ENCODE results near the gene NCKIPSD.
A peak's percentile ranks its signal among the peaks of the same experiment; 100 is the strongest.
"Not testable (repeated sequence)": the region's sequence is repeated elsewhere in the genome, so short reads cannot be mapped to it uniquely, and the experiment has no call there.

NCKIPSD gene

GRCh38 chr3:48685603-48686511 lies at the start of gene NCKIPSD:
NCKIPSD (minus strand) TSS chr3:48685915; CDS start chr3:48685807, 108 bp downstream.
- H3K4me1 ChIP-seq (ENCODE audit: insufficient read depth, low read length) = peaks cover 8% of the 10 kb centered on the region
- peak within 1 kb of the TSS; percentile 81 for H3K9ac ChIP-seq (ENCODE audit: low read depth, low read length)
- peaks cover 16% of the 10 kb centered on the region for H3K36me3 ChIP-seq (ENCODE audit: insufficient read depth, low read length)
- H3K9me3 ChIP-seq (ENCODE audit: control insufficient read depth, insufficient read depth, low read length) = no peaks in the 10 kb centered on the region

GRCh38 chr3:48735075-48735767 lies 49.5 kb upstream of the NCKIPSD start:
- not testable (repeated sequence) for H3K9me3 ChIP-seq (ENCODE audit: control insufficient read depth, insufficient read depth, low read length); H3K9ac ChIP-seq (ENCODE audit: low read depth, low read length); H3K4me1 ChIP-seq (ENCODE audit: insufficient read depth, low read length); H3K36me3 ChIP-seq (ENCODE audit: insufficient read depth, low read length)

DNA sequence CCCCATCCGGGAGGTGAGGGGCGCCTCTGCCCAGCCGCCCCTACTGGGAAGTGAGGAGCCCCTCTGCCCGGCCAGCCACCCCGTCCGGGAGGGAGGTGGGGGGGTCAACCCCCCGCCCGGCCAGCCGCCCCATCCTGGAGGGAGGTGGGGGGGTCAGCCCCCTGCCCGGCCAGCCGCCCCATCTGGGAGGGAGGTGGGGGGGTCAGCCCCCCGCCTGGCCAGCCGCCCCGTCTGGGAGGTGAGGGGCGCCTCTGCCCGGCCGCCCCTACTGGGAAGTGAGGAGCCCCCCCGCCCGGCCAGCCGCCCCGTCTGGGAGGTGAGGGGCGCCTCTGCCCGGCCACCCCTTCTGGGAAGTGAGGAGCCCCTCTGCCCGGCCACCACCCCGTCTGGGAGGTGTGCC lies 48.8 kb upstream of the NCKIPSD start:
- not testable (repeated sequence) for H3K36me3 ChIP-seq (ENCODE audit: insufficient read depth, low read length); H3K9me3 ChIP-seq (ENCODE audit: control insufficient read depth, insufficient read depth, low read length)

DNA sequence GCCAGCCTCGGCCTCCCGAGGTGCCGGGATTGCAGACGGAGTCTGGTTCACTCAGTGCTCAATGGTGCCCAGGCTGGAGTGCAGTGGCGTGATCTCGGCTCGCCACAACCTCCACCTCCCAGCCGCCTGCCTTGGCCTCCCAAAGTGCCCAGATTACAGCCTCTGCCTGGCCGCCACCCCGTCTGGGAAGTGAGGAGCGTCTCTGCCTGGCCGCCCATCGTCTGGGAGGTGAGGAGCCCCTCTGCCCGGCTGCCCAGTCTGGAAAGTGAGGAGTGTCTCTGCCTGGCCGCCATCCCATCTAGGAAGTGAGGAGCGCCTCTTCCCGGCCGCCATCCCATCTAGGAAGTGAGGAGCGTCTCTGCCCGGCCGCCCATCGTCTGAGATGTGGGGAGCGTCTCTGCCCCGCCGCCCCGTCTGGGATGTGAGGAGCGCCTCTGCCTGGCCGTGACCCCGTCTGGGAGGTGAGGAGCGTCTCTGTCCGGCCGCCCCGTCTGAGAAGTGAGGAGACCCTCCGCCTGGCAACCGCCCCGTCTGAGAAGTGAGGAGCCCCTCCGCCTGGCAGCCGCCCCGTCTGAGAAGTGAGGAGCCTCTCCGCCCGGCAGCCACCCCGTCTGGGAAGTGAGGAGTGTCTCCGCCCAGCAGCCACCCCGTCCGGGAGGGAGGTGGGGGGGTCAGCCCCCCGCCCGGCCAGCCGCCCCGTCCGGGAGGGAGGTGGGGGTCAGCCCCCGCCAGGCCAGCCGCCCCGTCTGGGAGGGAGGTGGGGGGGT lies 48.2 kb upstream of the NCKIPSD start:
- not testable (repeated sequence) for H3K9ac ChIP-seq (ENCODE audit: low read depth, low read length); H3K4me1 ChIP-seq (ENCODE audit: insufficient read depth, low read length); H3K9me3 ChIP-seq (ENCODE audit: control insufficient read depth, insufficient read depth, low read length); H3K36me3 ChIP-seq (ENCODE audit: insufficient read depth, low read length)

More for the DNA sequence above, 48.8 kb upstream of the NCKIPSD start:
- not testable (repeated sequence) for H3K9ac ChIP-seq (ENCODE audit: low read depth, low read length); H3K4me1 ChIP-seq (ENCODE audit: insufficient read depth, low read length)

DNA sequence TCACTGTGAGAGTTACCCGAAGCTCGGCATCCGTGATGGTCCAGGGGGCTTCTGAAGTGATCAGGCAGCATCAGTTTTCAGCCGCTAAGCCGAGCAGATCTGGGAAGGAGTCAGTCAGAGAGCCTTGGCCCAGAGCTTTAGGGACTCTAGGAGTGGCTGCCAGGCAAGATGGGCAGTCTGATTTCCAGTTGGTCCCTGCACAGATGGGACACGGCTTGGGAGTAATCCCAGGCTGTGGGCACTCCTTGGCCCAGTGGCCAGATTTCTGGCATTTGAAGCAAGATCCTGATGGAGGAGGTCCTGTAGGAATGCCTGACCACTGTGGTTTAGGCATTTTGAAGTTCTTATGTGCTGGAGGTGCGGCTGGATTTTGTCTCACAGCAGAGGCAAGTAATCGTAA lies 41.8 kb upstream of the NCKIPSD start:
- Histone ChIP-seq H3K9me3 (ENCODE audit: control insufficient read depth, insufficient read depth, low read length) (no peaks in the 10 kb centered on the region), H3K36me3 (ENCODE audit: insufficient read depth, low read length) (no peaks in the 10 kb centered on the region), H3K4me1 (ENCODE audit: insufficient read depth, low read length) (no peaks in the 10 kb centered on the region)

DNA sequence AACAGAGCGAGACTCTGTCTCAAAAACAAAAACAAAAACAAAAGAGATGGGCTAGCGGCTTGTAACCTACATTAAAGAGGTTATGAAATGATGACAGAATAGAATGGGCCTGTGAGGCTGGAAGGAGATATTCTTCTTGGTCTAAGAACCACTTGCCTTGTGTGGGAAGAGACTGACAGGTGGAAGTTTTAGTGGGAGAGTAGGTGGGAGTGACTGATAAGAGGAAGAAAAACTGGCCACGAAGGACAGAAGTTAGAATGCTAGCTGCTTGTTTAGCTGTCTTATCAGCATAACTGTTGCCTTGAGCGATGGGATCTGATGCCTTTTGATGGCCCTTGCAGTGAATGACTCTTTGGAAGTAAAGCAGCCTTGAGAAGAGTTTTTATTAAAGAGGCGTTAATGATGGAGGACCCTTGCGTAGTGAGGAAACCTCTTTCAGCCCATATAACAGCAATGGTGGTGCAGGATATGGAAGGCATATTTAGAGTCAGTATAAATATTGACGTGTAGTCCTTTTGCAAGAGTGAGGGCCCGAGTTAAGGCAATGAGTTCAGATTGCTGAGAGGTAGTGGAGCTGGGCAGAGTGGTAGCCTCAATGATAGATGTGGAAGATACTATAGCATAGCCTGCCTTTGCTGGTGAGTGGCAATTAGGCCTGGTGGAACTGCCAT lies 39.6 kb upstream of the NCKIPSD start:
- not testable (repeated sequence) for H3K36me3 ChIP-seq (ENCODE audit: insufficient read depth, low read length); H3K9ac ChIP-seq (ENCODE audit: low read depth, low read length); H3K4me1 ChIP-seq (ENCODE audit: insufficient read depth, low read length); H3K9me3 ChIP-seq (ENCODE audit: control insufficient read depth, insufficient read depth, low read length)

More for the DNA sequence above, 41.8 kb upstream of the NCKIPSD start:
- H3K9ac ChIP-seq (ENCODE audit: low read depth, low read length) = no peak overlapping the region

- Histone ChIP-seq H3K9ac (ENCODE audit: low read depth, low read length) (no peak overlapping the region), H3K36me3 (ENCODE audit: insufficient read depth, low read length) (no peaks in the 10 kb centered on the region), H3K4me1 (ENCODE audit: insufficient read depth, low read length) (no peaks in the 10 kb centered on the region), H3K9me3 (ENCODE audit: control insufficient read depth, insufficient read depth, low read length) (no peaks in the 10 kb centered on the region)
These were observed 38.0 kb upstream of the NCKIPSD start for GRCh38 chr3:48723725-48724124.

GRCh38 chr3:48723293-48723692 lies 37.6 kb upstream of the NCKIPSD start:
- not testable (repeated sequence) for H3K4me1 ChIP-seq (ENCODE audit: insufficient read depth, low read length); H3K9ac ChIP-seq (ENCODE audit: low read depth, low read length); H3K9me3 ChIP-seq (ENCODE audit: control insufficient read depth, insufficient read depth, low read length); H3K36me3 ChIP-seq (ENCODE audit: insufficient read depth, low read length)

DNA sequence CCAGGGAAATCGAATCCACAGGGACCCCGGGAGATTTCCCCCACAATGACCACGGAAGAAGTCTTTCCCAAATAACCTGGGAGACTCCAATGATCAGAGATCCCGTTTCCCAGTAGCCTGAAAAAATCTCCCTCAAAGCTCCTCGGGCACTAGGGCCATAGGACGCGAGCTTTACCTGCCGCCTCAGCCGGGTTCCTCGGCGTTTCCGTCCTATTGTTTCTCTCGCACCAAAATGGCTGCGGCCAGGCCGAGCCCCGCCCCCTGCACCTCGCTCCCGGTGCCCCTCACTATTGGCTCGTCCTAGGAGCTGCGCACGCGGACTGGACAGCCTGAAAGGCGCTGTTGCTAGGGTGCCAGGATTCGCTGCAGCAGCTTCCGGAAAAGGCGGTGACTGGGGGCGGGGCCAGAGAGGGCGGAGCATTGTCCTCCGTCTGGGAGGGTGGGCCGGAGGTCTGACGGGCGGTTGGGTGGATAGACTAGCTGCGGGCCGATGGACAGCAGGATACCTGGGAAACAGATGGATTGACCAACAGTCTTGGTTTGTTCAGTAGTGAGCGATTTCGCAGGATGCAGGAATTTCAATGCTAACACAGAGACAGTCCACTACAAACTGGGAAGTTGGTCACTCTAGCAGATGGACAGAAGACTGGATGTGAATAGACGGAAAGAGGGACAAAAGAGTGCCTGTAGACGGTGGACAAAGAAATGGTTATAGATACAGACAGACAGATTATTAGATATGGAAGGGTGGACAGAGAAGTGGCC lies 31.4 kb upstream of the NCKIPSD start, which contains the start of gene IP6K2:
IP6K2 (minus strand) TSS at position 240 of the 765 bp plus-strand sequence. CDS start 21,930 bp downstream, outside the sequence.
- H3K36me3 ChIP-seq (ENCODE audit: insufficient read depth, low read length) = peaks cover 16% of the 10 kb centered on the region
- H3K9ac ChIP-seq (ENCODE audit: low read depth, low read length) = peak within 1 kb of the TSS; percentile 100
- H3K4me1 ChIP-seq (ENCODE audit: insufficient read depth, low read length) = peaks cover 10% of the 10 kb centered on the region
- no peaks in the 10 kb centered on the region for H3K9me3 ChIP-seq (ENCODE audit: control insufficient read depth, insufficient read depth, low read length)

DNA sequence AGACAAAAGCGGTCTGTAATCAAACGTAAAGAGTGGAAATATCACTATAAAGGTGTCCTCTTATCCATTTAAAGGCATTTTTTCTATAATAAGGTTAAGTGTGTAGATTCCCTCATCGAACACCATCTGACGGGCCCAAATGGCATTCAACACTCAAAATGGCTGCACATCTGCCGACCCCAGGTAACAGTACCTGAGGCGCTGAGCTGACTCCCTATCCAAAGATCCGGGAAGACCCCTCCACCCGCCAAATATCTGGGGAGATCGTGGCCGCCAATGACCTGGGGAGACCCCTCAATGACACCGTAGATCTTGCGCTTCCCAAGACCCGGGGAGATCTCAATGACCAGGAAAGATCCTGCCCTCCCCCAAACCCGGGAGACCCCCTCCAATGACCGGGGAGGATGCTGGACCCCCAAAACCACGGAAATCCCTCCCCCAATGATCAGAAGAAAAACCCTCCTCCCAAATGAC lies 30.8 kb upstream of the NCKIPSD start:
- Histone ChIP-seq H3K9me3 (ENCODE audit: control insufficient read depth, insufficient read depth, low read length) (no peaks in the 10 kb centered on the region), H3K36me3 (ENCODE audit: insufficient read depth, low read length) (peaks cover 16% of the 10 kb centered on the region), H3K4me1 (ENCODE audit: insufficient read depth, low read length) (peaks cover 10% of the 10 kb centered on the region), H3K9ac (ENCODE audit: low read depth, low read length) (peak overlapping the region; percentile 100)

GRCh38 chr3:48715174-48715800 lies 29.6 kb upstream of the NCKIPSD start:
- H3K4me1 ChIP-seq (ENCODE audit: insufficient read depth, low read length) = peaks cover 10% of the 10 kb centered on the region
- H3K36me3 ChIP-seq (ENCODE audit: insufficient read depth, low read length) = peaks cover 25% of the 10 kb centered on the region
- no peak overlapping the region; the same call in 1 of the 2 replicates for H3K9ac ChIP-seq (ENCODE audit: low read depth, low read length)

DNA sequence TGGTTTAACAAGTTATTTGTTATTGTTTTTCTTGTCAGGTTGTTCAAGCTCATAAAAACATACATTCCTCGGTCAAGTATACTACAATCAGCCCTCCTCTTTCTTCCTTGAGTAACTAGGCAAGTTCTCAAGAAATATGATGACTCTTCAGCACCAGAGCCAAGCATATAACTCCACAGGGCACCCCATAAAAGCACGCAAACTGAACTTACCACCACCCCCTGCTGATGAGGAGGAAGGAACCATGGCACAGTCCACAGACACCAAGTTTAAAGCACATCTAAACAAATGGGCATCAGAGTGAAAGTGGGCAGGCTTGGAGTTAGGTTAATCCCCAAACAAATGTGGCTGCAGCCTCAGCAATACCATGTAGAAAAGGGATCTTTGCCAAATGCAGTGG lies 26.0 kb upstream of the NCKIPSD start:
- Histone ChIP-seq H3K36me3 (ENCODE audit: insufficient read depth, low read length) (peaks cover 29% of the 10 kb centered on the region), H3K9me3 (ENCODE audit: control insufficient read depth, insufficient read depth, low read length) (no peaks in the 10 kb centered on the region), H3K9ac (ENCODE audit: low read depth, low read length) (no peak overlapping the region), H3K4me1 (ENCODE audit: insufficient read depth, low read length) (peaks cover 22% of the 10 kb centered on the region)

More at GRCh38 chr3:48715174-48715800, 29.6 kb upstream of the NCKIPSD start:
- no peaks in the 10 kb centered on the region for H3K9me3 ChIP-seq (ENCODE audit: control insufficient read depth, insufficient read depth, low read length)

GRCh38 chr3:48709051-48709461 lies 23.3 kb upstream of the NCKIPSD start:
- Histone ChIP-seq H3K4me1 (ENCODE audit: insufficient read depth, low read length) (peaks cover 13% of the 10 kb centered on the region), H3K36me3 (ENCODE audit: insufficient read depth, low read length) (peaks cover 19% of the 10 kb centered on the region), H3K9ac (ENCODE audit: low read depth, low read length) (no peak overlapping the region), H3K9me3 (ENCODE audit: control insufficient read depth, insufficient read depth, low read length) (no peaks in the 10 kb centered on the region)
